Liver (tissue), 9 donors: ENCODE data around the gene TMEM129. TPM values are rescaled to one million over a fixed set of nuclear protein-coding genes. Genes with fewer than 3 reads are reported as not detected.

Experiments used
- DNase-seq: peaks from one replicate; pipeline ENCODE4 v3.0.0-alpha.2; 2017; ENCODE audit warnings: low spot score
- H3K27ac ChIP-seq, 2 donors: one replicate each; pipeline ENCODE4 v1.7.0; 2013; ENCODE audit warnings: inconsistent platforms in 2 of 2, low read length in 2 of 2, control low read depth in 1 of 2, low read depth in 1 of 2, mild to moderate bottlenecking in 1 of 2
- H3K27me3 ChIP-seq, 4 donors: one replicate each; pipeline versions ENCODE4 v1.6.1 to v1.7.0; 2013; ENCODE audit warnings: low read length in 3 of 4, inconsistent platforms in 1 of 4, mild to moderate bottlenecking in 1 of 4, moderate library complexity in 1 of 4; ENCODE audit not compliant: control insufficient read depth in 4 of 4, insufficient read depth in 4 of 4
- H3K36me3 ChIP-seq, 4 donors: one replicate each; pipeline versions ENCODE4 v1.6.1 to v1.7.0; 2013; ENCODE audit warnings: low read length in 3 of 4, mild to moderate bottlenecking in 3 of 4, low read depth in 1 of 4, moderate library complexity in 1 of 4; ENCODE audit not compliant: control insufficient read depth in 4 of 4, insufficient read depth in 3 of 4
- H3K4me1 ChIP-seq, 4 donors: one replicate each; pipeline versions ENCODE4 v1.6.1 to v1.7.0; 2013; ENCODE audit warnings: low read length in 3 of 4, mild to moderate bottlenecking in 3 of 4, moderate library complexity in 1 of 4; ENCODE audit not compliant: control insufficient read depth in 4 of 4, insufficient read depth in 4 of 4
- H3K4me3 ChIP-seq, 3 donors: one replicate each; pipeline versions ENCODE4 v1.6.1 to v1.7.0; 2013; ENCODE audit warnings: low read length in 3 of 3, control low read depth in 1 of 3, low read depth in 1 of 3, mild to moderate bottlenecking in 1 of 3
- H3K9ac ChIP-seq, 2 donors: one replicate each; pipeline ENCODE4 v1.7.0; 2013; ENCODE audit warnings: low read length in 2 of 2, mild to moderate bottlenecking in 2 of 2, moderate library complexity in 2 of 2, control low read depth in 1 of 2, low read depth in 1 of 2
- H3K9me3 ChIP-seq, 4 donors: one replicate each; pipeline versions ENCODE4 v1.6.1 to v1.7.0; 2013; ENCODE audit warnings: low read length in 3 of 4; ENCODE audit not compliant: control insufficient read depth in 4 of 4
- EGR1 ChIP-seq, 2 donors: IDR thresholded peaks; 2 replicates each; pipeline ENCODE4 v1.6.1; 2016 to 2018; ENCODE audit warnings: antibody characterized with exemption in 2 of 2, low read depth in 2 of 2
- FOXA1 ChIP-seq: IDR thresholded peaks from 2 replicates; pipeline ENCODE4 v1.6.1; 2016; ENCODE audit warnings: antibody characterized with exemption
- FOXA2 ChIP-seq: IDR thresholded peaks from 2 replicates; pipeline ENCODE4 v1.6.1; 2016; ENCODE audit warnings: antibody characterized with exemption
- GABPA ChIP-seq, 2 donors: IDR thresholded peaks in 1 of 2; conservative IDR thresholded peaks in 1 of 2; 2 replicates each; pipeline ENCODE4 v1.6.1; 2016; ENCODE audit warnings: antibody characterized with exemption in 2 of 2, mild to moderate bottlenecking in 1 of 2, moderate library complexity in 1 of 2
- HNF4A ChIP-seq, 2 donors: conservative IDR thresholded peaks; 2 replicates each; pipeline ENCODE4 v1.6.1; 2016; ENCODE audit warnings: antibody characterized with exemption in 2 of 2, mild to moderate bottlenecking in 2 of 2
- JUND ChIP-seq, 2 donors: IDR thresholded peaks; 2 replicates each; pipeline ENCODE4 v1.6.1; 2016; ENCODE audit warnings: antibody characterized with exemption in 2 of 2
- MAX ChIP-seq: IDR thresholded peaks from 2 replicates; pipeline ENCODE4 v1.6.1; 2016; ENCODE audit warnings: antibody characterized with exemption
- RAD21 ChIP-seq, 2 donors: IDR thresholded peaks; 2 replicates each; pipeline ENCODE4 v1.6.1; 2016; ENCODE audit warnings: antibody characterized with exemption in 2 of 2, mild to moderate bottlenecking in 2 of 2
- REST ChIP-seq: IDR thresholded peaks from 2 replicates; pipeline ENCODE4 v1.6.1; 2016; ENCODE audit warnings: antibody characterized with exemption, mild to moderate bottlenecking
- RXRA ChIP-seq, 2 donors: IDR thresholded peaks; 2 replicates each; pipeline ENCODE4 v1.6.1; 2017 to 2018; ENCODE audit warnings: antibody characterized with exemption in 2 of 2, mild to moderate bottlenecking in 1 of 2
- SP1 ChIP-seq: IDR thresholded peaks from 2 replicates; pipeline ENCODE4 v1.6.1; 2018; ENCODE audit warnings: antibody characterized with exemption, mild to moderate bottlenecking
- TAF1 ChIP-seq: conservative IDR thresholded peaks from 2 replicates; pipeline ENCODE4 v1.6.1; 2016; ENCODE audit warnings: antibody characterized with exemption, mild to moderate bottlenecking
- YY1 ChIP-seq: IDR thresholded peaks from 2 replicates; pipeline ENCODE4 v1.6.1; 2016; ENCODE audit warnings: antibody characterized with exemption, mild to moderate bottlenecking
- WGBS: extraction: QIAGEN DNeasy Blood & Tissue Kit; methylation state at CpG from one replicate; pipeline ENCODE4 v1.1.7; 2013; 5-methylcytosine and 5-hydroxymethylcytosine counted together
- polyA plus RNA-seq, 2 donors: library from polyadenylated mRNA; stranded (reverse) in 1 of 2; unstranded in 1 of 2; fragments of 200-250 nt in 1 of 2; fragments of >200 nt in 1 of 2; fragmentation: Nextera tagmentation in 1 of 2; extraction: Ambion mirVana in 1 of 2; gene quantifications; one replicate each; pipeline versions ENCODE4 v1.2.1 to v1.2.3, GENCODE V29; 2013 to 2015
- total RNA-seq, 2 donors: library from RNA; depleted of rRNA; stranded (reverse); fragments of >200 nt; gene quantifications; one replicate each; pipeline ENCODE4 v1.2.3, GENCODE V29; 2014
- TF ChIP-seq, protein P1 (sequence below): IDR thresholded peaks from 2 replicates; pipeline ENCODE4 v1.6.1; 2016; ENCODE audit warnings: antibody characterized with exemption
- TF ChIP-seq, protein P2 (sequence below): fragments of 150-350 bp; IDR thresholded peaks from 2 replicates; pipeline ENCODE4 v1.5.1; 2017; ENCODE audit warnings: improper control_type of control experiment, low read depth, low read length; ENCODE audit not compliant: missing input control
- donor health status: healthy.
- donor health status: healthy.
- donor health status: healthy.
- donor health status: healthy.
- donor health status: healthy.

The TMEM129 gene
- total and polyA plus RNA-seq, 4 donors, result 12.2 to 37.0 (median 21.8) TPM

DNA sequence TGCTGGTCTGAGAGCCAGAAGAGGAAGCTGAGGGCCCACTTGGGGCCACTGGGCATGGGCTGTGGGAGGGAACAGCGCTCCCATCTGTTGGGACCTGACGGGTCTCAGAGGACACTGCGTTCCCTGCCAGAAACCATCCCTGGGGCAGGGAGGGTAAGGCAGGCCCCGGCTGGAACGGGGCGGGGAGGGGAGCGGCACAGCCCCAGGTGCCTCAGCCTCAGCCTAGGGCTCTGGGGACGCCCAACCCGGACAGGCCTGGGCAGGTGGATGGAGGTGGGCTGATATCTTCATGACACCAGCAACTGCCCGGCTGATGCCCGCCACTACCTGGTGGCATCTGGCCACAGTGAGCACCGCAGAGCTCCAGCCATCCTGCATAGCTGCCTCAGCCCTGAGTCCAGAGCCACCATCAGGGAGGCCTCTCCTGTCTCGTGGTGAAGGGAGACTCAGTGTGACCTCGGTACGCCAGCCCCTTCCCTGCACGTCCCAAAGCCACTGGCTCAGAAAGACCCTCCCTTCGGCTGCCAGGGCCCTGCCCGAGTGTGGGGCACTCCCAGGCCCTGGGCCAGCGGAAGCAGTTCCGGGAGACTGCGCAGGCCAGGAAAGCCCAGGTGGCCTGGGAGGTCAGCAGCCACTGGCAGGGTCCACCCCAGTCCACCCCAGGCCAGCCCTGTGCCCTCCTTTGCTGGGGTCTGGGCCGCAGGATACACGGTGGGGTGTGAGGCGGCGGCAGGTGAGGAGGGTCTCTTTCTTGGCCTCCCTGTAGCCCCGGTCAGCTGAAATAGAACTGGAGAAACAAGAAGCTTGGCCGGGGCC is 37.4 kb upstream of the TMEM129 start:
- no peak overlapping the region for H3K4me3 ChIP-seq
- H3K27me3 ChIP-seq, result no peaks in the 10 kb centered on the region
- no peaks in the 10 kb centered on the region for H3K36me3 ChIP-seq
- no peaks in the 10 kb centered on the region for H3K9me3 ChIP-seq
- H3K4me1 ChIP-seq, result peaks cover 0 to under 1% (median under 1%) of the 10 kb centered on the region in 4 donors
- no peak overlapping the region for H3K27ac ChIP-seq
- TF ChIP-seq RAD21 (IDR thresholded peaks at IDR 0.05), result no peak
- no peak for TF ChIP-seq EGR1 (IDR thresholded peaks at IDR 0.05; ENCODE audit: low read depth in 2 of 2)
- TF ChIP-seq GABPA (IDR thresholded peaks at IDR 0.05 in 1 of 2, conservative IDR thresholded peaks at IDR 0.05 in 1 of 2), result no peak
- no peak for TF ChIP-seq RXRA (IDR thresholded peaks at IDR 0.05)
- TF ChIP-seq TAF1, result no peak
- TF ChIP-seq, protein P1, sequence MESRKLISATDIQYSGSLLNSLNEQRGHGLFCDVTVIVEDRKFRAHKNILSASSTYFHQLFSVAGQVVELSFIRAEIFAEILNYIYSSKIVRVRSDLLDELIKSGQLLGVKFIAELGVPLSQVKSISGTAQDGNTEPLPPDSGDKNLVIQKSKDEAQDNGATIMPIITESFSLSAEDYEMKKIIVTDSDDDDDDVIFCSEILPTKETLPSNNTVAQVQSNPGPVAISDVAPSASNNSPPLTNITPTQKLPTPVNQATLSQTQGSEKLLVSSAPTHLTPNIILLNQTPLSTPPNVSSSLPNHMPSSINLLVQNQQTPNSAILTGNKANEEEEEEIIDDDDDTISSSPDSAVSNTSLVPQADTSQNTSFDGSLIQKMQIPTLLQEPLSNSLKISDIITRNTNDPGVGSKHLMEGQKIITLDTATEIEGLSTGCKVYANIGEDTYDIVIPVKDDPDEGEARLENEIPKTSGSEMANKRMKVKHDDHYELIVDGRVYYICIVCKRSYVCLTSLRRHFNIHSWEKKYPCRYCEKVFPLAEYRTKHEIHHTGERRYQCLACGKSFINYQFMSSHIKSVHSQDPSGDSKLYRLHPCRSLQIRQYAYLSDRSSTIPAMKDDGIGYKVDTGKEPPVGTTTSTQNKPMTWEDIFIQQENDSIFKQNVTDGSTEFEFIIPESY, result no peak
- TF ChIP-seq FOXA1, result no peak
- no peak for TF ChIP-seq YY1
- TF ChIP-seq, protein P2, sequence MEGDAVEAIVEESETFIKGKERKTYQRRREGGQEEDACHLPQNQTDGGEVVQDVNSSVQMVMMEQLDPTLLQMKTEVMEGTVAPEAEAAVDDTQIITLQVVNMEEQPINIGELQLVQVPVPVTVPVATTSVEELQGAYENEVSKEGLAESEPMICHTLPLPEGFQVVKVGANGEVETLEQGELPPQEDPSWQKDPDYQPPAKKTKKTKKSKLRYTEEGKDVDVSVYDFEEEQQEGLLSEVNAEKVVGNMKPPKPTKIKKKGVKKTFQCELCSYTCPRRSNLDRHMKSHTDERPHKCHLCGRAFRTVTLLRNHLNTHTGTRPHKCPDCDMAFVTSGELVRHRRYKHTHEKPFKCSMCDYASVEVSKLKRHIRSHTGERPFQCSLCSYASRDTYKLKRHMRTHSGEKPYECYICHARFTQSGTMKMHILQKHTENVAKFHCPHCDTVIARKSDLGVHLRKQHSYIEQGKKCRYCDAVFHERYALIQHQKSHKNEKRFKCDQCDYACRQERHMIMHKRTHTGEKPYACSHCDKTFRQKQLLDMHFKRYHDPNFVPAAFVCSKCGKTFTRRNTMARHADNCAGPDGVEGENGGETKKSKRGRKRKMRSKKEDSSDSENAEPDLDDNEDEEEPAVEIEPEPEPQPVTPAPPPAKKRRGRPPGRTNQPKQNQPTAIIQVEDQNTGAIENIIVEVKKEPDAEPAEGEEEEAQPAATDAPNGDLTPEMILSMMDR, result no peak
- no peak for TF ChIP-seq FOXA2
- TF ChIP-seq MAX, result no peak
- TF ChIP-seq REST, result no peak
- 91% methylated on average over 27 of the region's 27 CpGs for WGBS
- no peak for DNase-seq
- no peak overlapping the region for H3K9ac ChIP-seq

- Histone ChIP-seq H3K9ac (no peak overlapping the region), H3K27me3 (no peaks in the 10 kb centered on the region), H3K4me1 (peaks cover 0 to 1% (median 0%) of the 10 kb centered on the region in 4 donors), H3K4me3 (no peak overlapping the region), H3K9me3 (no peaks in the 10 kb centered on the region), H3K27ac (no peak overlapping the region), H3K36me3 (no peaks in the 10 kb centered on the region)
- WGBS, result 71% methylated on average over 17 of the region's 17 CpGs
- DNase-seq, result no peak
- no peak for TF ChIP-seq HNF4A (conservative IDR thresholded peaks at IDR 0.05)
- TF ChIP-seq, protein P2, result no peak
- no peak for TF ChIP-seq MAX
- no peak for TF ChIP-seq SP1
- no peak for TF ChIP-seq TAF1
- TF ChIP-seq JUND (IDR thresholded peaks at IDR 0.05), result no peak
Measured at GRCh38 chr4:1757836-1758235, 36.7 kb upstream of the TMEM129 start.
